ENCODE data around the gene SUN2.
"Not testable (repeated sequence)": the region's sequence is repeated elsewhere in the genome, so short reads cannot be mapped to it uniquely, and the experiment has no call there.

The SUN2 gene

GRCh38 chr22:38755911-38756532 lies at the start of gene SUN2:
TSS of gene SUN2 (minus strand) at chr22:38755998. CDS start at chr22:38752628, 3,370 bp downstream.
- DNase-seq: peak; percentile 95

- DNase-seq: not testable (repeated sequence)
Observed at GRCh38 chr22:38805041-38805593, 49.3 kb upstream of the SUN2 start.

- DNase-seq: no peak
Observed at GRCh38 chr22:38802671-38803121, 46.9 kb upstream of the SUN2 start.

GRCh38 chr22:38799265-38800002 lies 43.6 kb upstream of the SUN2 start:
- no peak for DNase-seq

GRCh38 chr22:38798496-38798895 lies 42.7 kb upstream of the SUN2 start:
- no peak for DNase-seq

GRCh38 chr22:38796262-38796957 lies 40.6 kb upstream of the SUN2 start:
- DNase-seq: no peak

- DNase-seq: no peak
Observed at GRCh38 chr22:38795569-38795968, 39.8 kb upstream of the SUN2 start.

GRCh38 chr22:38793721-38794466 lies 38.1 kb upstream of the SUN2 start, which contains the start of gene DNAL4:
TSS of gene DNAL4 (minus strand) at chr22:38794143. CDS start at chr22:38782731, 11,412 bp downstream.
- peak; percentile 97 for DNase-seq

GRCh38 chr22:38793317-38793716 lies 37.5 kb upstream of the SUN2 start:
- no peak for DNase-seq

GRCh38 chr22:38792833-38793232 lies 37.0 kb upstream of the SUN2 start:
- DNase-seq: no peak

- DNase-seq: no peak
Observed at GRCh38 chr22:38789606-38790005, 33.8 kb upstream of the SUN2 start.

- no peak for DNase-seq
Observed at GRCh38 chr22:38788846-38789245, 33.0 kb upstream of the SUN2 start.

- no peak for DNase-seq
Observed at GRCh38 chr22:38788021-38788816, 32.4 kb upstream of the SUN2 start.

- DNase-seq: no peak
Observed at GRCh38 chr22:38786631-38787030, 30.8 kb upstream of the SUN2 start.

GRCh38 chr22:38784856-38785255 lies 29.1 kb upstream of the SUN2 start:
- no peak for DNase-seq

GRCh38 chr22:38784035-38784434 lies 28.2 kb upstream of the SUN2 start:
- DNase-seq: no peak

- no peak for DNase-seq
Observed at GRCh38 chr22:38783095-38783615, 27.4 kb upstream of the SUN2 start.

GRCh38 chr22:38782402-38783094 lies 26.8 kb upstream of the SUN2 start:
- DNase-seq: no peak

- DNase-seq: no peak
Observed at GRCh38 chr22:38781033-38781432, 25.2 kb upstream of the SUN2 start.

GRCh38 chr22:38777087-38777671 lies 21.4 kb upstream of the SUN2 start:
- DNase-seq: no peak

GRCh38 chr22:38776086-38776485 lies 20.3 kb upstream of the SUN2 start:
- DNase-seq: no peak
